Pancreas (tissue), 10 donors: ENCODE results near the gene LDLRAD1. TPM values are rescaled to one million over a fixed set of nuclear protein-coding genes. Genes with fewer than 3 reads are reported as not detected.

Experiments
- ATAC-seq, 4 donors: fragments of 200-7000 bp; cut with Tn5 transposase; one replicate each; pipeline versions ENCODE4 v1.8.0 to v1.9.1; 2020; ENCODE audit warnings: mild to moderate bottlenecking in 4 of 4, moderate library complexity in 4 of 4
- DNase-seq, 6 donors: peaks; one replicate each; pipeline ENCODE4 v3.0.0-alpha.2; 2020
- FAIRE-seq: peaks from 2 replicates; lab custom pipeline; 2012; peaks lifted over from hg19 to GRCh38; lab: Jason Lieb, UNC
- H3K27ac ChIP-seq, 4 donors: fragments of 200-600 bp; sonication (generic); 1 replicate in 3 of 4; 2 replicates in 1 of 4; pipeline versions ENCODE4 v1.5.0 to v1.8.0; 2020
- H3K27me3 ChIP-seq, 4 donors: fragments of 200-600 bp; one replicate each; pipeline ENCODE4 v1.8.0; 2021
- H3K36me3 ChIP-seq, 3 donors: fragments of 200-600 bp; sonication (generic) in 1 of 3; one replicate each; pipeline versions ENCODE4 v1.5.0 to v1.8.0; 2020 to 2021
- H3K4me1 ChIP-seq, 3 donors: fragments of 200-600 bp; one replicate each; pipeline ENCODE4 v1.8.0; 2021
- H3K4me3 ChIP-seq, 4 donors: fragments of 200-600 bp; sonication (generic) in 2 of 4; one replicate each; pipeline versions ENCODE4 v1.5.0 to v1.8.0; 2020 to 2021
- H3K9me3 ChIP-seq, 4 donors: fragments of 200-600 bp; one replicate each; pipeline ENCODE4 v1.8.0; 2021
- CTCF ChIP-seq, 4 donors: fragments of 200-600 bp; sonication (generic) in 3 of 4; IDR thresholded peaks; one replicate each; pipeline versions ENCODE4 v1.5.0 to v1.8.0; 2021; ENCODE audit warnings: antibody characterized with exemption in 4 of 4
- WGBS, 2 donors: extraction: QIAGEN DNeasy Blood & Tissue Kit; methylation state at CpG; one replicate each; pipeline ENCODE4 v1.1.7; 2013; 5-methylcytosine and 5-hydroxymethylcytosine counted together
- intact Hi-C, 3 donors: fragments of 100-400 bp; cut with DNase I; formaldehyde crosslinking; loops; one replicate each; pipeline versions ENCODE4 v1.11.1 to v1.14.2; 2022
- polyA plus RNA-seq, 2 donors: library from polyadenylated mRNA; stranded (reverse); fragments of 200-250 nt; gene quantifications; one replicate each; pipeline ENCODE4 v1.2.3, GENCODE V29; 2013
- total RNA-seq, 6 donors: library from RNA; stranded (reverse); fragmentation: NEBNext Ultra II Directional in 4 of 6; extraction: Animal tissue kit (Norgen Biotek cat#: 25700) in 4 of 6; gene quantifications; one replicate each; pipeline versions ENCODE4 v1.2.1 to v1.2.4, GENCODE V29; 2021 to 2023
- donor health status: healthy with polysubstance abuse.
- donor health status: DM: no; HTN: no; CAD: no; lungs with moderate emphysema.
- donor health status: DM: no; HTN: no; CAD: no.
- donor health status: control.
- donor health status: control.
- donor health status: Bipolar disorder and iron deficiency.
- donor health status: DM: yes; HTN: yes; CAD: no.
- donor health status: DM: no; HTN: no; CAD: no.
- donor health status: DM: no; HTN: no; CAD: no.
- donor health status: DM: yes; HTN: yes; CAD: no.

LDLRAD1 gene
- total and polyA plus RNA-seq, 8 donors = 0.08 to 0.29 (median 0.19) TPM; not detected in 3

GRCh38 chr1:54018635-54019034 lies 649 bp upstream of the LDLRAD1 start:
- Histone ChIP-seq H3K36me3 (no peaks in the 10 kb centered on the region), H3K9me3 (no peaks in the 10 kb centered on the region), H3K27me3 (no peaks in the 10 kb centered on the region), H3K4me3 (no peak overlapping the region), H3K27ac (no peak overlapping the region), H3K4me1 (no peaks in the 10 kb centered on the region)
- ATAC-seq (no peak), DNase-seq (no peak), FAIRE-seq (no peak)
- 62 to 69% methylated on average over 5 of the region's 5 CpGs for WGBS, 2 donors
- TF ChIP-seq CTCF (IDR thresholded peaks at IDR 0.05) = no peak
- intact Hi-C loops = no loop called here

- Histone ChIP-seq H3K27me3 (no peaks in the 10 kb centered on the region), H3K36me3 (no peaks in the 10 kb centered on the region), H3K4me1 (no peaks in the 10 kb centered on the region), H3K4me3 (no peak overlapping the region), H3K9me3 (no peaks in the 10 kb centered on the region), H3K27ac (no peak overlapping the region)
- intact Hi-C loops = no loop called here
- WGBS, 2 donors = 47 to 54% methylated on average over 8 of the region's 8 CpGs
- ATAC-seq (peak; percentile 40 to 73 (median 72)), DNase-seq (no peak), FAIRE-seq (no peak)
- no peak for TF ChIP-seq CTCF (IDR thresholded peaks at IDR 0.05)
These were observed 1.4 kb downstream of the LDLRAD1 start for GRCh38 chr1:54016343-54017282.

GRCh38 chr1:54014009-54014629 lies 3.9 kb downstream of the LDLRAD1 start:
- no peak for TF ChIP-seq CTCF (IDR thresholded peaks at IDR 0.05)
- H3K36me3 ChIP-seq = no peaks in the 10 kb centered on the region
- DNase-seq = no peak

GRCh38 chr1:54013393-54014008 lies 4.5 kb downstream of the LDLRAD1 start:
- no peak for ATAC-seq
- H3K9me3 ChIP-seq = no peaks in the 10 kb centered on the region
- no peak overlapping the region for H3K4me3 ChIP-seq
- no peaks in the 10 kb centered on the region for H3K27me3 ChIP-seq
- no peak for FAIRE-seq
- H3K36me3 ChIP-seq = no peaks in the 10 kb centered on the region
- H3K4me1 ChIP-seq = no peaks in the 10 kb centered on the region
- no peak overlapping the region for H3K27ac ChIP-seq
- DNase-seq = no peak
- 63 to 72% methylated on average over 8 of the region's 8 CpGs for WGBS, 2 donors
- intact Hi-C loops = no loop called here
- TF ChIP-seq CTCF (IDR thresholded peaks at IDR 0.05) = no peak

More at GRCh38 chr1:54014009-54014629, 3.9 kb downstream of the LDLRAD1 start:
- H3K4me3 ChIP-seq = no peak overlapping the region
- ATAC-seq (no peak), FAIRE-seq (no peak)
- H3K9me3 ChIP-seq = no peaks in the 10 kb centered on the region
- H3K27ac ChIP-seq = no peak overlapping the region
- intact Hi-C loops = no loop called here
- whole genome bisulfite sequencing, 2 donors = 44 to 53% methylated on average over 16 to 17 of the region's 17 CpGs
- H3K4me1 ChIP-seq = no peaks in the 10 kb centered on the region
- no peaks in the 10 kb centered on the region for H3K27me3 ChIP-seq
